Panc1 (cell line): ENCODE results near the gene CDH13. TPM values are rescaled to one million over a fixed set of nuclear protein-coding genes. Genes with fewer than 3 reads are reported as not detected.

Experiments used
- ATAC-seq: fragments of 200-7000 bp; cut with Tn5 transposase; 2 replicates; pipeline ENCODE4 v1.9.1; 2020; ENCODE audit warnings: mild to moderate bottlenecking, moderate library complexity
- BruUV-seq: library from RNA; stranded (reverse); fragments of 400-500 nt; replicated peaks from 2 replicates; lab custom pipeline; 2021; lab: Mats Ljungman, UMichigan
- CTCF ChIA-PET: fragments of 300-600 bp; sonication (Branson Sonifier 250); formaldehyde crosslinking; loops from one replicate; lab custom pipeline; 2022; ENCODE audit warnings: antibody characterized with exemption; lab: Charles Lee
- POLR2A ChIA-PET: fragments of 300-600 bp; sonication (Branson Sonifier 250); formaldehyde crosslinking; loops from one replicate; lab custom pipeline; 2022; ENCODE audit warnings: antibody characterized with exemption; lab: Charles Lee
- DNase-seq: peaks from one replicate; pipeline ENCODE4 v3.0.0-alpha.2; 2010; ENCODE audit warnings: low read depth, low spot score
- H3K27ac ChIP-seq: 2 replicates; pipeline ENCODE4 v1.5.1; 2011; ENCODE audit warnings: mild to moderate bottlenecking, low read length, inconsistent platforms
- H3K27me3 ChIP-seq: fragments of 200-500 bp; sonication (Bioruptor generic); 2 replicates; pipeline ENCODE4 v1.6.0; 2014; ENCODE audit warnings: low read length, inconsistent platforms; ENCODE audit not compliant: control insufficient read depth, insufficient read depth
- H3K36me3 ChIP-seq: fragments of 200-500 bp; sonication (Bioruptor generic); 2 replicates; pipeline ENCODE4 v1.5.1; 2014; ENCODE audit warnings: inconsistent platforms, mild to moderate bottlenecking, low read length, moderate library complexity; ENCODE audit not compliant: control insufficient read depth, insufficient read depth
- H3K4me1 ChIP-seq: 2 replicates; pipeline ENCODE4 v1.5.1; 2011; ENCODE audit warnings: inconsistent platforms, mild to moderate bottlenecking, low read length, moderate library complexity; ENCODE audit not compliant: control insufficient read depth, insufficient read depth
- H3K4me3 ChIP-seq, 2 experiments: 2 replicates each; pipeline ENCODE4 v1.5.1; 2011 to 2012; ENCODE audit warnings: low read depth in 2 of 2, low read length in 2 of 2, mild to moderate bottlenecking in 2 of 2, inconsistent platforms in 1 of 2, moderate library complexity in 1 of 2
- H3K9me3 ChIP-seq: fragments of 200-500 bp; sonication (Bioruptor generic); 2 replicates; pipeline ENCODE4 v1.5.1; 2014; ENCODE audit warnings: low read depth, mild to moderate bottlenecking, inconsistent platforms, low read length, moderate library complexity; ENCODE audit not compliant: control insufficient read depth, insufficient read depth
- CTCF ChIP-seq: fragments of 450-650 bp; IDR thresholded peaks from 2 replicates; pipeline ENCODE4 v1.5.1; 2017; ENCODE audit warnings: mild to moderate bottlenecking
- POLR2AphosphoS5 ChIP-seq: IDR thresholded peaks from 2 replicates; pipeline ENCODE4 v1.6.1; 2012; ENCODE audit warnings: mild to moderate bottlenecking, low read depth, low read length, moderate library complexity
- REST ChIP-seq, 2 experiments: IDR thresholded peaks; 2 replicates each; pipeline ENCODE4 v1.6.1; 2011 to 2012; ENCODE audit warnings: low read depth in 2 of 2, control low read depth in 1 of 2, low read length in 1 of 2, mild to moderate bottlenecking in 1 of 2, moderate library complexity in 1 of 2; ENCODE audit not compliant: insufficient read depth in 1 of 2
- SIN3A ChIP-seq: IDR thresholded peaks from 2 replicates; pipeline ENCODE4 v1.6.1; 2012; ENCODE audit warnings: low read depth, mild to moderate bottlenecking, low read length, moderate library complexity, borderline replicate concordance; ENCODE audit not compliant: insufficient read depth
- TCF7L2 ChIP-seq: IDR thresholded peaks from 2 replicates; pipeline ENCODE4 v1.6.1; 2011; ENCODE audit warnings: mild to moderate bottlenecking, low read depth, low read length, inconsistent platforms
- in situ Hi-C: cut with HindIII; loops from 2 replicates; pipeline ENCODE4 v1.10.0; 2016; ENCODE audit warnings: low sequenced_read_pairs, low pct_unique_long_range_greater_than_20kb
- intact Hi-C: fragments of 100-400 bp; cut with micrococcal nuclease; formaldehyde crosslinking; loops from one replicate; pipeline ENCODE4 v1.10.0; 2022; ENCODE audit not compliant: unreplicated experiment
- total RNA-seq: library from RNA; stranded (reverse); gene quantifications from one replicate; pipeline ENCODE4 v1.2.1, GENCODE V29; 2021; ENCODE audit not compliant: unreplicated experiment

The CDH13 gene
- total RNA-seq, 1 experiment from 2014 or later: not detected

- POLR2A ChIA-PET: no interaction called here
- Histone ChIP-seq H3K36me3 (no peaks in the 10 kb centered on the region), H3K9me3 (no peaks in the 10 kb centered on the region), H3K27ac (no peak overlapping the region), H3K4me1 (no peaks in the 10 kb centered on the region), H3K27me3 (no peaks in the 10 kb centered on the region; the same call in 1 of the 2 replicates), H3K4me3 (no peak overlapping the region)
- ATAC-seq: no peak
- intact Hi-C loops (no loop called here), in situ Hi-C loops (no loop called here)
- TF ChIP-seq SIN3A: no peak
- no peak for TF ChIP-seq TCF7L2
- no peak for TF ChIP-seq CTCF
- no peak for TF ChIP-seq POLR2AphosphoS5
- no peak for TF ChIP-seq REST (IDR thresholded peaks at IDR 0.05; ENCODE audit: insufficient read depth in 1 of 2, low read depth in 2 of 2, low read length in 1 of 2)
- CTCF ChIA-PET: no interaction called here
- BruUV-seq: no TSS peak
- DNase-seq: no peak
These were observed 955.4 kb downstream of the CDH13 start for GRCh38 chr16:83581994-83582747.

GRCh38 chr16:83586036-83586435 is 959.3 kb downstream of the CDH13 start:
- H3K9me3 ChIP-seq: no peaks in the 10 kb centered on the region
- intact Hi-C loops: no loop called here
- TF ChIP-seq REST (IDR thresholded peaks at IDR 0.05; ENCODE audit: insufficient read depth in 1 of 2, low read depth in 2 of 2, low read length in 1 of 2) (no peak), CTCF (no peak), POLR2AphosphoS5 (no peak), TCF7L2 (no peak), SIN3A (no peak)
- DNase-seq (no peak), ATAC-seq (no peak)
- H3K36me3 ChIP-seq: no peaks in the 10 kb centered on the region
- ChIA-PET CTCF (no interaction called here), POLR2A (no interaction called here)
- no TSS peak for BruUV-seq
- H3K27ac ChIP-seq: no peak overlapping the region
- no peaks in the 10 kb centered on the region; the same call in 1 of the 2 replicates for H3K27me3 ChIP-seq
- H3K4me1 ChIP-seq: no peaks in the 10 kb centered on the region
- in situ Hi-C loops: no loop called here
- no peak overlapping the region for H3K4me3 ChIP-seq
